Activated CD8-positive, alpha-beta memory T cell treated with anti-CD3 and anti-CD28 coated beads for 24 hours (primary cell): ENCODE measurements around the gene GALNT9.

ENCODE experiments used
- DNase-seq: peaks from one replicate; pipeline ENCODE4 v3.0.0-alpha.2; 2020

The GALNT9 gene

DNA sequence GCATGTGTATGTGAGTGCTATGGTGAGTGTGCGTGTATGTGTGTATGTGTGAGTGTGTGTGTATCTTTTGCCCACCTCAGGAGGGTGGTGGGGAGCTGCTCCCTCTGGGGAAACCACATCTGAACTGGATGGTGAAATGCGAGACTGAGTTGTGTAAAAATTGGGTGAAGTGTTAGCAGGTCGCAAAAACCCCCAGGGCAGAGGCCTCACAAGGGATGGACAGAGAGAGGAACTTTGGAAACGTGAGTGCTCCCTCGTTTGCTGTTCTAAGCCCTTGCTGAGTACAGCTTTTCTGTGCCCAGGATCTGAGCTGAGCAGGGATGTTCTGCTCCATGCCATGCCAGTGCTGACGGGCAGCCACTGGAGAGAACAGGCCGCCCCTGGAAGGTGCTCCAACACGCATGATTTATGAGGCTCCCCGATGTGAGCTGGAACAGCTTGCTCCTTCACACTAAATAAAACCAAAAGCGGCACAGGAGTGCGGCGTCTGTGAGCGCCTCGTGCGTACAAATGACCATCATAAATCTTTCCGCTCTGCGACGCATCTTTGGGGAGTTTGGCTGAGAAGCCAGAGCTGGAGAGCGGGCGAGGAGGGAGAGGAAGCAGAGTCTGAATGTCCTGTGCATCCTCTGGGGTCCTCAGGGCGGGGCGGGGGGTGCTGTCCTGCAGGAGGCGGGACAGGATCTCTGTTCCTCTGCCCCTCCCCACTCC, 14.1 kb upstream of the GALNT9 start:
- DNase-seq = no peak

DNA sequence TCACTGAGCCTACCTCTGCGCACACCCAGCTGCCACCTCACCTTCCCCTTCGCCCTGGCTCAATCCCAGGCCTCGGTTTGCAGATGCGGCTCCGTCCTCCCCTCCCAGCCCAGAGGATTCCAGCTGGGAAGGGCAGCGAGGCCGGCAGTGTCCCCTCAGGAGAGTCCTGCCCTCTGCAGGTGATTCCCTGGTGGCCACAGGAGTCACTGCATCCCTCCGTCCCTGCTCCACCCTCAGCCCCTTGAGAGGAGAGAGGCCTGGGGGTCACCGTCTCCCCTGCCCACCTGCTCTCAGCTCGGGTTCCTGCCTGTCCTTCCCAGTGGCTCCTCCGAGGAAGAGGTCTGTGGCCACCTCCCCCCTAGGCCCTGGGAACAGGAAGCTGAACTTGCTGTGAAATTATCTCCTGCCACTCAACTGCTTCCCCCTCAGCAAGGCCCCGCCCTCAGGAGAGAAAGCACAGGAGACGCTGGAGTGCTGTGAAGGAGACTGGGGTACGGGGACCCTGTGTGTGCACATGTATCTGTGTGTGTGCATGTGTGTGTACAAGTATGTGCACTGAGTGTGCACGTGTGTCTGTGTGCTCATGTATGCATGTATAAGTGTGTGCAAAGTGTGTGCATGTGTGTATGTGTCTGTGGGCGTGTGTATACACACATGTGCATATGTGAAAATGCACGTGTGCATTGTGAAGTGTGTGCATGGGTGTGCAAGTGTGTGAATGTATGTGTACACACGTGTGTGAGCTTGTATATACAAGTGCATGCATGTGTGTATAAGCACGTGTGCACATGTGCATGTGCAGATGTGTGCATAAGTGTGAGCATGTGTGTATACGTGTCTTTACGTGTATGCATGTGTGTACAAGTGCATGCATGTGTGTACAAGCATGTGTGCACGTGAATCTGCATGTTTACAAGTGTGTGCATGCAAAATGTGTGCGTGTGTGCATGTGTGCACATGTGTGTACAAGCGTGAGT, 13.2 kb upstream of the GALNT9 start:
- DNase-seq = no peak

- no peak for DNase-seq
Observed at GRCh38 chr12:132341318-132342050, 12.1 kb upstream of the GALNT9 start.

GRCh38 chr12:132340266-132341035, 11.1 kb upstream of the GALNT9 start:
- DNase-seq = no peak

DNA sequence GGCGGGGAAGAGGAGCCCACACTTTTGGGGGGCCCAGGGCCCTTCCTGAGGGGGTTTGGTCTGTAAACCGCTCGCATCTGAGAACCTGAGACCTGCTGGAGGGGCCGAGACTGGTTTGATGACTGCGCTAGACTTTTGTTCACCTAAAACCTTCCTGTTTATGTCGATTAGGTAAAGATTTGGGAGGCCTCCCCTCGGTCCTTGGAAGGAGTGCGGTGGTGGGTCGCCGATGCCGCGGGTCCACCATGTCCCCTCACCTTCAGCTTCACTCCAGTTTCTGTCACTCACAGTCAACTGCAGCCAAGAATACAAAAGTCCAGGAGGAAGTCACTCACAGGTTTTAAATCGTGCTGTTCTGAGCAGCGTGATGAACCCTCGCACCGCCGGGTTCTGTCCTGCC, 10.5 kb upstream of the GALNT9 start:
- no peak for DNase-seq

- no peak for DNase-seq
Observed at GRCh38 chr12:132338781-132339180, 9.4 kb upstream of the GALNT9 start.

GRCh38 chr12:132338311-132338710, 8.9 kb upstream of the GALNT9 start:
- DNase-seq = no peak

- DNase-seq = no peak
Observed at GRCh38 chr12:132337557-132337956, 8.2 kb upstream of the GALNT9 start.

GRCh38 chr12:132336451-132337413, 7.3 kb upstream of the GALNT9 start:
- DNase-seq = no peak

- no peak for DNase-seq
Observed at GRCh38 chr12:132335179-132335756, 5.9 kb upstream of the GALNT9 start.

- DNase-seq = no peak
Observed at GRCh38 chr12:132333766-132334165, 4.4 kb upstream of the GALNT9 start.

DNA sequence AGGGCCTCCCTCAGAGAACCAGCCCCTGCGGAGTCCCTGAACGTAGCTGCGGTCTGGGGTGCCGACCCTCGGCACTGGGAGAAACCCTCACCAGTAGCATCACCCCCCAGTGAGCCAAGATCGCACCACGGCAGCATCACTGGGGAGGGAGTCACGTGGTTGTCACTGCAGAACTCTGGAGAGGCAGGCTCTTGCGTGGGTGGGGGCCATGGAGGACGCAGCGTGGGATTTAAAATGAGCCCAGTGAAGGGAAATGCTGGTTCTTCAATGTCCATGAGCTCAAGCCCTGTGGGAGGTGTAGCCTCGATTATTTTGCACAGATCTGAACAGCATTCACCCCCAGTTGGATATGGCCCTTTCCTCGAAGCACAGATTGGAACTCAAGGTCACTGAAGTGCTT, 3.9 kb upstream of the GALNT9 start:
- no peak for DNase-seq

DNA sequence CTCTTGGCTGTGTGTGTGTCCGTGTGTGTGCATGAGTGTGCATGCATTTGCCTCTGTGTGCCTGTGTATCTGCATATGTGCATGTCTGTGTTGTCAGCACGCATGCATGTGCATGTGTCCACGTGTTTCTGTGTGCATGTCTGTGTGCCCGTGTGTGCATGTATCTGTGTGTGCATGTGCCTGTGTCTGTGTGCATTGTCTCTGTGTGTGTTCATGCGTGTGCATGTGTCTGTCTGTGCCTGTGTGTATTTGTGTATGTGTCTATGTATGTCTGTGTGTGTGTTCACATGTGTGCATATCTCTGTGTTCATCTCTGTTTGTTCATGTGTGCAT, 1.1 kb upstream of the GALNT9 start:
- DNase-seq = no peak

DNA sequence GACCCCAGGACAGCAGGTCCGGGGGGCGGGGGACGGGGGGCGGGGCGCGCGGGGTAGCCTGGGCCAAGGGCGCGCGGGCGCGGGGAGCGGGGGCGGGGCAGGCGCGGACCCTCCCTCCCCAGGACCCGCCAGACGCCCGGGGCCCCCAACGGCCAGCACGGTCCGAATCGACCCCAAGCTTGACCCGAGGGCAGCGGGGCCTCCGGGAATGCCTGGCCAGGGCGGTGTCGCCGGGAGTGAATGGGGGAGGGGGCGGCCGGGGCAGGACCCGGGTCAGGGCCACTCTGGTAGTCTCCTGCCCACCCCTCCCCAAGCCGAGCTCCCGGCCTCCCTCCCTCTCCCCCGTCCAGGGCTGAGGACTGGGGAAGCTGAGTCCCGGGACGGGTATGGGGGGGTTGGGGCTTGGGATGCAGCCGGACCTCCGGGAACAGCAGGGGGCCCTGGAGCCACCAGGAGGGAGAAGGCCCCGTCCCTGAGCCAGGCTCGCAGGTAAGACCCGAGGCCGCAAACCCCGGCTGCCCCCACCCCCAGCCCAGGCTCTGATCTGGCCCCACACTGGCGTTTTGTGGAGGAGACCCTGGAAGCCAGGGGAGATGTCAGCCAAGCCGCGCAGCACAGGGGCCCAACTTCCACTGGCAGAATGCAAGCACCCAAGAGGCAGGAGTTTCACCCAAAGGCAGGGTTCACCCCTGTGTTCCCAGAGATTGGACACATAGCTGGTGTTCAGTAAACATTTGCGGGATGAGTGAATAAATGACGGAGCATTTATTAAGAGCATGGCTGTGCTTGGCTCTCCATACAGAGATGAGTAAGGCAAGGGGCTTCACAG, 545 bp upstream of the GALNT9 start:
- DNase-seq = no peak

DNA sequence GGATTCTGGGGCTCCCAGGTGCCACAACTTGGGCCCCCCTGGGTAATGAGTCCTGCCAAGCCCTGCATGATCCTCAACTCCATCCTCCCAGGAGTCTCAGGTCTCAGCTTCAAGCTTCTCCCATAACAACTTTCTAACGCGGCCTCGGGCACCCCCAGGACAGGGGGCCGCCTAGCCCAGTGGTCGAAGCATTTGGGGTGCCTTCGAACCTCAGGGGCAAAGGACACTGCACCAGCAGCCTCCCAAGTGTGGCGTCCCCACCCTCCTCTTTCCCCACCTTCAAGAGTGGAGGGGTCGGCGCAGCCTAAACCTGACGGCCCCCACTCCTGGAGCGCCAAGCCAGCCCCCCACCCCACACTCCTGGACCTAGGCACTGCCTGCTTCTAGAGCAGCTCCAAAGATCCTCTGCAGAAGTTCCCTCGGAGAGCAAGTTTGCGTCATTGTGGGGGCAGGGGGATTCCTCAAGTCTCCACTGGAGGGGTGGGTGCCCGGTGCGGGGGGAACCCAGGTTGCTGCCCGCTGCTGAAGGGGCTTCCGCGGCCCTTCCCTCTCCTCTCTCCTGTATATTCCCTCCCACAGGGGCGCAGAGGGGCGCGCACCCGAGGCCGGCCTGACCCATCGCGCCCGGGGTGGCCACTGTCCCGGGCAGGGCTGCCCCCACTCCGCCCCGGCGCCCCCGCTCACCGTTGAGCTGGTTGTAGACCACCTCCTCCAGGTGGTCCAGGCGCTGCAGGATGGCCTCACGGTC, 933 bp downstream of the GALNT9 start:
- no peak for DNase-seq

GRCh38 chr12:132327336-132328171, 1.8 kb downstream of the GALNT9 start:
- peak; percentile 82 for DNase-seq

DNA sequence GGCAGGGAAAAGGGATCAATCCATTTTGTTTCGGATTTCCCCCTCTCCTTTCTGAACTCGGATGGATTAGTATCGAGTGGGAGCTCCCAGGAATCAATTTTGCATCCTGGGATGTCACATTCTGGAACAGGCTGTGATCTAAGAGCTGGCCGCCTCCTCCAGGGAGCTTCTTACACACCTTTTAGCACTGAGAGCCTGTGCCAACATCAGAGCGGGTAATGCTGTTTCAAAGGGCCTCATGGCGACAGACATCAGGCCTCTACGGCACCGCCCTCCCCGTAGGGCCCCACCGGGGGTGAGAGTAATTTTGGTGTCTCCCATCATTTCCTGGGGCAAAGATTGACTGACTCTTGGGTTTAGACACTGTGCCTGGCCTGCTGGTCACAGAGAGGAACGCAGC, 2.7 kb downstream of the GALNT9 start:
- no peak for DNase-seq

DNA sequence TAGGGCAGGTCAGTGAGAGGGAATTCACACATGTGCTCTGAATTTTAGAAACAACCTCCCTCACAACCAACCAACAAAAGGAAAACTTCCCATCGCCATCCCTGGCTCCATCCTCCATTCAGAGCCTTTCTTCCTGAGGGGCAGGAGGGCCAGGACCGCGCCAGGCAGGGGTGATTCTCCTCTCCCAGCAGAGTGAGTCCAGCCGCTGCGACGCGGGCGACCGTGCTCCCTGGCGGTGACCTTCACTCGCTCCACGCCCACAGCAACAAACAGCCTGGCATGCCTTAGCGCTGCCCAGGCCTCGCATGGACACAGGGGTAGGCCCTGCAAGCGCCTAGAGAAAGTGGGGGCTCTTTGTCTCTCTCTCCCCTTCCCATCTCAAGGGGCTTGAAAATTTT, 3.7 kb downstream of the GALNT9 start:
- no peak for DNase-seq
